Measurements from ENCODE around the gene CDR2L.
"Not testable (repeated sequence)": the region's sequence is repeated elsewhere in the genome, so short reads cannot be mapped to it uniquely, and the experiment has no call there.

Gene CDR2L

GRCh38 chr17:74981979-74982662 lies 5.3 kb upstream of the CDR2L start:
- peak; percentile 77 for DNase-seq (ENCODE audit: low read depth)

- DNase-seq (ENCODE audit: low read depth) = not testable (repeated sequence)
Measured at GRCh38 chr17:74982663-74983313, 4.6 kb upstream of the CDR2L start.

GRCh38 chr17:74986206-74986576 lies 1.2 kb upstream of the CDR2L start:
- no peak for DNase-seq (ENCODE audit: low read depth)

GRCh38 chr17:74987909-74988711 lies 678 bp downstream of the CDR2L start:
- no peak for DNase-seq (ENCODE audit: low read depth)

GRCh38 chr17:74990581-74991105 lies 3.2 kb downstream of the CDR2L start:
- no peak for DNase-seq (ENCODE audit: low read depth)

GRCh38 chr17:74992223-74992622 lies 4.8 kb downstream of the CDR2L start:
- no peak for DNase-seq (ENCODE audit: low read depth)

GRCh38 chr17:74994440-74994839 lies 7.0 kb downstream of the CDR2L start:
- no peak for DNase-seq (ENCODE audit: low read depth)

- no peak for DNase-seq (ENCODE audit: low read depth)
Measured at GRCh38 chr17:74995847-74996246, 8.4 kb downstream of the CDR2L start.

- DNase-seq (ENCODE audit: low read depth) = no peak
Measured at GRCh38 chr17:74998783-74999182, 11.4 kb downstream of the CDR2L start.

- no peak for DNase-seq (ENCODE audit: low read depth)
Measured at GRCh38 chr17:74999523-74999922, 12.1 kb downstream of the CDR2L start.

- no peak for DNase-seq (ENCODE audit: low read depth)
Measured at GRCh38 chr17:75001915-75002843, 14.7 kb downstream of the CDR2L start.

- no peak for DNase-seq (ENCODE audit: low read depth)
Measured at GRCh38 chr17:75003070-75003956, 15.9 kb downstream of the CDR2L start.

GRCh38 chr17:75003957-75004355 lies 16.5 kb downstream of the CDR2L start:
- no peak for DNase-seq (ENCODE audit: low read depth)

GRCh38 chr17:75004371-75004770 lies 16.9 kb downstream of the CDR2L start:
- no peak for DNase-seq (ENCODE audit: low read depth)

GRCh38 chr17:75005291-75005690 lies 17.9 kb downstream of the CDR2L start:
- no peak for DNase-seq (ENCODE audit: low read depth)

- DNase-seq (ENCODE audit: low read depth) = not testable (repeated sequence)
Measured at GRCh38 chr17:75006084-75006483, 18.7 kb downstream of the CDR2L start.

GRCh38 chr17:75006653-75007052 lies 19.2 kb downstream of the CDR2L start:
- DNase-seq (ENCODE audit: low read depth) = no peak

- DNase-seq (ENCODE audit: low read depth) = no peak
Measured at GRCh38 chr17:75008373-75008772, 20.9 kb downstream of the CDR2L start.

- DNase-seq (ENCODE audit: low read depth) = no peak
Measured at GRCh38 chr17:75009139-75009724, 21.8 kb downstream of the CDR2L start.

GRCh38 chr17:75010683-75011400 lies 23.4 kb downstream of the CDR2L start:
- no peak for DNase-seq (ENCODE audit: low read depth)

All from activated T-helper 1 cell treated with Interleukin-2 at 50 U/mL for 16 hours (primary cell).